ENCODE measurements around the gene ACTG1. TPM values are rescaled to one million over a fixed set of nuclear protein-coding genes. Genes with fewer than 3 reads are reported as not detected.

ACTG1 gene
- total RNA-seq, 1 experiment from 2014 or later, result 4,160 TPM

DNA sequence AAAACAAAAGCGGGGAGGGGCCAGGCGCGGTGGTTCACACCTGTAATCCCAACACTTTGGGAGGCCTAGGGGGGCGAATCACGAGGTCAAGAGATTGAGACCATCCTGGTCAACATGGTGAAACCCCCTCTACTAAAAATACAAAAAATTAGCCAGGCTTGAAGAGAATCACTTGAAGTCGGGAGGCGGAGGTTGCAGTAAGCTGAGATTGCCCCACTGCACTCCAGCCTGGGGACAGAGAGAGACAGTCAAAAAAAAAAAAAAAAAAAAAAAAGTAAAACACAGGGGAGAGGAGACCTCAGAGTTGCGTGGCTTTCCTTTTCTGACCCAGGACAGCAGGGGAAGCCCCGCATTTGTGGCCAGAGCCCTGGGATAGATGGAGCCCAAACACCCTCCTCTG, 19.9 kb downstream of the ACTG1 start:
- Histone ChIP-seq H4K20me1 (ENCODE audit: control insufficient read depth, insufficient read depth, insufficient read length) (no peaks in the 10 kb centered on the region), H3K18ac (ENCODE audit: insufficient read length, low read depth, low read length) (no peak overlapping the region), H3K27me3 (ENCODE audit: insufficient read depth, low read length) (no peaks in the 10 kb centered on the region; the same call in 1 of the 2 replicates), H2AFZ (ENCODE audit: low read length) (no peak overlapping the region), H2BK12ac (ENCODE audit: insufficient read length, low read depth, low read length) (no peak overlapping the region), H4K91ac (ENCODE audit: insufficient read length, low read depth, low read length) (no peak overlapping the region), H3K56ac (ENCODE audit: insufficient read length, low read depth, low read length) (no peak overlapping the region), H3K4me2 (ENCODE audit: insufficient read depth, insufficient read length, low read length) (no peak overlapping the region), H2BK120ac (ENCODE audit: low read depth, low read length, poor library complexity, severe bottlenecking) (no peak overlapping the region), H3K23me2 (ENCODE audit: insufficient read length, low read depth, low read length, poor library complexity, severe bottlenecking) (peaks cover 5% of the 10 kb centered on the region), H4K5ac (ENCODE audit: insufficient read length, low read depth, low read length) (no peak overlapping the region), H3K27ac (ENCODE audit: insufficient read length, low read depth, low read length) (no peak overlapping the region), H2BK5ac (ENCODE audit: insufficient read length, low read length) (no peak overlapping the region), H3K23ac (ENCODE audit: insufficient read length, low read depth, low read length) (no peak overlapping the region), H4K8ac (replicated peaks; ENCODE audit: insufficient read length, low read depth, low read length) (no peak overlapping the region), H3K4me1 (ENCODE audit: insufficient read depth, low read length) (peaks cover 3% of the 10 kb centered on the region; the same call in 1 of the 2 replicates), H2BK20ac (ENCODE audit: low read depth, low read length, poor library complexity, severe bottlenecking) (no peak overlapping the region), H3K79me2 (ENCODE audit: insufficient read depth, low read length) (no peaks in the 10 kb centered on the region), H2AK5ac (ENCODE audit: insufficient read length, low read length) (no peak overlapping the region), H3K79me1 (ENCODE audit: insufficient read depth, low read depth, low read length, poor library complexity, severe bottlenecking) (no peaks in the 10 kb centered on the region), H3K9ac (ENCODE audit: extremely low read depth, insufficient read length, low read length) (no peak overlapping the region), H3T11ph (ENCODE audit: low read length) (no peak overlapping the region), H3K9me3 (ENCODE audit: control insufficient read depth, low read depth, low read length) (no peaks in the 10 kb centered on the region), H3K14ac (ENCODE audit: insufficient read depth, low read length) (no peak overlapping the region), H3K4ac (ENCODE audit: low read depth, low read length) (no peak overlapping the region), H2BK15ac (ENCODE audit: low read depth, low read length) (no peak overlapping the region)
- Mint-ChIP-seq H3K4me1 (peaks cover 27 to 41% of the 10 kb centered on the region in 2 experiments), H3K9me3 (no peaks in the 10 kb centered on the region), H3K36me3 (ENCODE audit: insufficient read depth in 1 of 3, low read depth in 3 of 3) (no peaks in the 10 kb centered on the region), H3K4me3 (peak overlapping the region in 1 of 2 experiments; percentile 31; a peak in 1 of 5 replicates), H3K27ac (no peak overlapping the region), H3K27me3 (ENCODE audit: low read depth) (peaks cover 45% of the 10 kb centered on the region)
- no peak for DNase-seq
- no CpG with 5 or more reads among the region's 9 CpGs for WGBS (ENCODE audit: extremely low coverage, insufficient read length, low lambda C conversion rate)
- TF ChIP-seq, protein P1, sequence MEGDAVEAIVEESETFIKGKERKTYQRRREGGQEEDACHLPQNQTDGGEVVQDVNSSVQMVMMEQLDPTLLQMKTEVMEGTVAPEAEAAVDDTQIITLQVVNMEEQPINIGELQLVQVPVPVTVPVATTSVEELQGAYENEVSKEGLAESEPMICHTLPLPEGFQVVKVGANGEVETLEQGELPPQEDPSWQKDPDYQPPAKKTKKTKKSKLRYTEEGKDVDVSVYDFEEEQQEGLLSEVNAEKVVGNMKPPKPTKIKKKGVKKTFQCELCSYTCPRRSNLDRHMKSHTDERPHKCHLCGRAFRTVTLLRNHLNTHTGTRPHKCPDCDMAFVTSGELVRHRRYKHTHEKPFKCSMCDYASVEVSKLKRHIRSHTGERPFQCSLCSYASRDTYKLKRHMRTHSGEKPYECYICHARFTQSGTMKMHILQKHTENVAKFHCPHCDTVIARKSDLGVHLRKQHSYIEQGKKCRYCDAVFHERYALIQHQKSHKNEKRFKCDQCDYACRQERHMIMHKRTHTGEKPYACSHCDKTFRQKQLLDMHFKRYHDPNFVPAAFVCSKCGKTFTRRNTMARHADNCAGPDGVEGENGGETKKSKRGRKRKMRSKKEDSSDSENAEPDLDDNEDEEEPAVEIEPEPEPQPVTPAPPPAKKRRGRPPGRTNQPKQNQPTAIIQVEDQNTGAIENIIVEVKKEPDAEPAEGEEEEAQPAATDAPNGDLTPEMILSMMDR (conservative IDR thresholded peaks at IDR 0.05), result no peak

All from H9 (cell line).